IPS-20b (cell line): ENCODE data around the gene PIMREG.

Experiments used
- H3K27ac ChIP-seq: one replicate; pipeline ENCODE4 v1.5.1; 2013; ENCODE audit warnings: low read length
- H3K27me3 ChIP-seq: 2 replicates; pipeline ENCODE4 v1.6.1; 2013; ENCODE audit warnings: mild to moderate bottlenecking, low read length, inconsistent platforms; ENCODE audit not compliant: insufficient read depth
- H3K36me3 ChIP-seq: 2 replicates; pipeline ENCODE4 v1.6.1; 2013; ENCODE audit warnings: low read depth, mild to moderate bottlenecking, inconsistent platforms, low read length, moderate library complexity; ENCODE audit not compliant: insufficient read depth
- H3K4me1 ChIP-seq: 2 replicates; pipeline ENCODE4 v1.6.1; 2013; ENCODE audit warnings: mild to moderate bottlenecking, control low read depth, inconsistent platforms, low read length, moderate library complexity; ENCODE audit not compliant: insufficient read depth
- H3K4me3 ChIP-seq: 2 replicates; pipeline ENCODE4 v1.5.1; 2013; ENCODE audit warnings: mild to moderate bottlenecking, low read length, inconsistent platforms
- H3K9ac ChIP-seq: 2 replicates; pipeline ENCODE4 v1.6.1; 2013; ENCODE audit warnings: low read depth, mild to moderate bottlenecking, inconsistent platforms, low read length, moderate library complexity
- H3K9me3 ChIP-seq: 2 replicates; pipeline ENCODE4 v1.6.1; 2013; ENCODE audit warnings: mild to moderate bottlenecking, low read depth, low read length, inconsistent platforms; ENCODE audit not compliant: insufficient read depth

PIMREG gene

DNA sequence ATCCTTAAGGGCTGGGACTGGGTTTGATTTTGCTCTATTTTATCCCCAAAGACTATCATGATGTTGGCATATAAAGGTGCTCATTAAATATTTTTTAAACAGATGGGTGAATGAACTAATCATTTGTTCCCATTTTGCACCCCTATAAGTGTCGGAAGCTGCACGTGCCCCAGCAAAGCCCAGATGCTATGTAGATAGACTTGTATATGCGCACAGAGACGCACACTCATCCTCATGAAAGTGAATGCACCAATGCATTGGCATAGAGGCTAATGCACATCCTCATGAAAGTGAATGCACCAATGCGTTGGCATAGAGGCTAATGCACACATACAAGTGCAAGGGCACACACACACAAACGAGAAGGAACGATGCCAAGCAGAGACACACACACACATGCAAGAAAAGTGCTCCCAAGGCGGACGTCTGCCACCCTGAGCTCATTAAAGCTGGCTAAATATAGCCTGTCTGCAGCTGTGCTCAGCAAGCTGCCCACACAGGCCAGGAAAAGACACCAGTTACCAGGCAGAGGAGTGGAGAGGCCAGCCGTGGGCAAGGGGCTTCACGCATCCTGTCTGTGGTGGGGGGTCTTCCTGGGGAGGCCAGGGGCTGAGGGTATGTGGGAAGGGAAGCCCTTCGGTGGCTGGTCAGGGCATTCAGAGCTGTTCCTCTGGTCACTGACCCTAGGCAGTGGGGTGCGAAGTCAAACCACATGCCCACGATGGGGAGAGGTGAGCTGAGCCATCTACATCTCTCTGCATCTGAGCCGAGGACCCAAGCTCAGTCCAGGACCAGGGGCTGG is 52.6 kb downstream of the PIMREG start:
- Histone ChIP-seq H3K4me3 (peak overlapping the region; percentile 70; the same call in 1 of the 2 replicates), H3K36me3 (no peaks in the 10 kb centered on the region), H3K27ac (no peak overlapping the region), H3K4me1 (peaks cover 29% of the 10 kb centered on the region; the same call in 1 of the 2 replicates), H3K9me3 (no peaks in the 10 kb centered on the region), H3K27me3 (peaks cover 12% of the 10 kb centered on the region; the same call in 1 of the 2 replicates), H3K9ac (peak overlapping the region; percentile 14; the same call in 1 of the 2 replicates)

DNA sequence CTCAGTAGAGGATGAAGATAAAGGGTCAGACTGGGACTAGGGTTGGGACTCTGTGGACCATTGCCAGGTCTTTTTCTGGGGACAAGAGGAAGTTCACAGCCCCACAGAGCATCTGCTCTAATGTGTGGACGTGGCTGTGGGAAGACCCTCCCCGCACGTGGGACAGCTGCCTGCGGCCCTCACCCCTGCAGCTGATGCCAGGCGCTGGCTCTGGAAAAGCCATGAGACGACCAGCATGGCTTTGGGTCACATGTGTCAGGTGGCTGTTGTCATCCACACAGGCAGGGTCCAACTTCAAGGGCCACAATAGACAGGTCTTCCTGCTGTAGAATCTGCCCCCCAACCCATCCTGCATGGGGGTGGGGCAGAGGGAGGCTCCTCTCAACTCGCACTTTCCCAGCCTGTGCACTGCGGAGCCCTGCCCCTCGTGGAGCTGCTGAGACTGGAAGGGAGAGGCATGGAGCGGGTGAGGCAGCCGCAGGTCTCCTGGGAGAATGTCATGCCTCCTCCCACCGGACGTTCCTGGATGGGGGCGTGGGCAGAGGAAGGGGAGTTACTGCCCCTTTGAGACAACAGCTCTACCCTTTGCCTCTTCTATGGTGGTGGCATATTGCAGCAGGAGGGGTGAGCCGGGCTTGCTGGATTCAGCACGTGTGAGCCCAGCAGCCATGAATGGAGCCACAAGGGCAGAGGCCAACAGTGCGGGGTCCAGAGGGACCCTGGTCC is 53.4 kb downstream of the PIMREG start:
- no peak overlapping the region for H3K9ac ChIP-seq

DNA sequence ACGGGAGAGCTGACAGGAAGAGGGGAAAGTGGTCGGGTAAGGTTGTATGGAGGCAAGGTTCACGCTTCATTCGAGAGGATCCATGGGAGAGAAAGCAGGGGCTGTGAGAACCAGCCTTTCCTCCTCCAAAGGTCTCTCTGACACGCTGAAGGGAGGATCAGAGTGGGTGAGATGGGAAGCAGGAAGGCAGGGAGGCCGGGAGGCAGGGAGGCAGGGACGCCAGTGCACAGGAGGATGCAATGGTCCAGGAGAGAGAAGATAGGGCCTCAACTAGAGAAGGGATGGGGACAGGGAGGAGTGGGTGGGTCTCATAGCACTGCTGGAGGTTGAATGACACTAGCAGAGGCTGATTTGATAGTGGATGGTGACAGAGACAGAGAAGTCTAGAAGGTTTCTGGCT is 54.1 kb downstream of the PIMREG start:
- peaks cover 12% of the 10 kb centered on the region; the same call in 1 of the 2 replicates for H3K27me3 ChIP-seq
- no peak overlapping the region for H3K4me3 ChIP-seq
- H3K36me3 ChIP-seq: no peaks in the 10 kb centered on the region
- no peaks in the 10 kb centered on the region for H3K9me3 ChIP-seq
- H3K27ac ChIP-seq: no peak overlapping the region
- no peak overlapping the region for H3K9ac ChIP-seq
- H3K4me1 ChIP-seq: peaks cover 29% of the 10 kb centered on the region; the same call in 1 of the 2 replicates

More for the DNA sequence above, 53.4 kb downstream of the PIMREG start:
- Histone ChIP-seq H3K36me3 (no peaks in the 10 kb centered on the region), H3K4me1 (peaks cover 29% of the 10 kb centered on the region; the same call in 1 of the 2 replicates), H3K27ac (no peak overlapping the region), H3K4me3 (no peak overlapping the region), H3K27me3 (peaks cover 12% of the 10 kb centered on the region; the same call in 1 of the 2 replicates), H3K9me3 (no peaks in the 10 kb centered on the region)

DNA sequence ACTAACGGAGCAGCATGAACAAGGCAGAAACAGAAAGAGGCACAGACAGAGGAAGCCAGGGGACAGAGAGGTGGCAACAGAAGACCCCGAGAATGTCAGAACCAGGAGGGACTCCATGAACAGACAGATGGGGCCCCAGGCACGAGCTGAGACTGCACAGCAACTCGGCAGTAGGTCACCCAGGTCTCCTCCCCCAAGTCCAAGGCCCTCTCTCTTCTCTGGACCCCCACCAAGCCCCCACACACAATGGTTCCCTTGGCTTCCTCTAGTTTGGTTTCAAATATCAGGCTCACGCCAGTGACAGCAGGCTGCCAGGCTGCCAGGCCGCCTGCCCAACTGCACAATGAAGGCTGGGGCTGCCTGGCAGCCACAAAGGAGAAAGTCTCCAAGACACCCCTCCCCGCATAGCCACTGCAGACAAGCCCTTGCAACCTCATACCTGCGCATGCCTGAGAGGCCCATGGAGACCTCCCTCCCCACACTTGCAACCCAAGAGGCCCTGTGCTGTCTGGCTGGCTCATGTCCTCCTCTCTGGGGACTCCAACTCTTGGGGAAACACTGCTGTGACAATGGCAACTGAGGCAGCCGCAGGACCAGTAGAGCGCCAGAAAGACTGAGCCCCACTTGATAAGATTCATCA is 54.8 kb downstream of the PIMREG start:
- Histone ChIP-seq H3K27me3 (peaks cover 12% of the 10 kb centered on the region; the same call in 1 of the 2 replicates), H3K4me3 (no peak overlapping the region), H3K9ac (no peak overlapping the region), H3K27ac (no peak overlapping the region), H3K9me3 (no peaks in the 10 kb centered on the region), H3K36me3 (no peaks in the 10 kb centered on the region), H3K4me1 (peaks cover 29% of the 10 kb centered on the region; the same call in 1 of the 2 replicates)
